Astrocyte (in vitro differentiated cells and primary cell): ENCODE measurements around the gene KDM4F. TPM values are rescaled to one million over a fixed set of nuclear protein-coding genes. Genes with fewer than 3 reads are reported as not detected.
"Not testable (repeated sequence)": the region's sequence is repeated elsewhere in the genome, so short reads cannot be mapped to it uniquely, and the experiment has no call there.

Source experiments
- DNase-seq: peaks from one replicate; pipeline ENCODE4 v3.0.0-alpha.2; 2010; ENCODE audit warnings: low read depth
- FAIRE-seq: peaks from 2 replicates; lab custom pipeline; 2011; peaks lifted over from hg19 to GRCh38; lab: Jason Lieb, UNC
- H2AFZ ChIP-seq: 2 replicates; pipeline ENCODE4 v1.6.0; 2012; ENCODE audit warnings: low read depth, low read length, inconsistent platforms
- H3K27ac ChIP-seq: 2 replicates; pipeline ENCODE4 v1.5.1; 2011; ENCODE audit warnings: low read depth, low read length, inconsistent platforms
- H3K27me3 ChIP-seq: 2 replicates; pipeline ENCODE4 v1.6.0; 2011; ENCODE audit warnings: low read length, inconsistent platforms; ENCODE audit not compliant: insufficient read depth
- H3K36me3 ChIP-seq: 2 replicates; pipeline ENCODE4 v1.5.1; 2011; ENCODE audit warnings: low read length, inconsistent platforms; ENCODE audit not compliant: insufficient read depth
- H3K4me1 ChIP-seq: 2 replicates; pipeline ENCODE4 v1.5.1; 2011; ENCODE audit warnings: low read length, inconsistent platforms; ENCODE audit not compliant: insufficient read depth
- H3K4me2 ChIP-seq: 2 replicates; pipeline ENCODE4 v1.6.0; 2012; ENCODE audit warnings: low read length, inconsistent platforms
- H3K4me3 ChIP-seq: 2 replicates; pipeline ENCODE4 v1.5.1; 2011; ENCODE audit warnings: low read depth, mild to moderate bottlenecking, low read length, inconsistent platforms; ENCODE audit not compliant: insufficient read depth
- H3K79me2 ChIP-seq: 2 replicates; pipeline ENCODE4 v1.6.0; 2012; ENCODE audit warnings: mild to moderate bottlenecking, low read length, inconsistent platforms; ENCODE audit not compliant: insufficient read depth
- H3K9ac ChIP-seq: 2 replicates; pipeline ENCODE4 v1.6.0; 2012; ENCODE audit warnings: mild to moderate bottlenecking, low read length, inconsistent platforms
- H3K9me3 ChIP-seq: 2 replicates; pipeline ENCODE4 v1.5.1; 2012; ENCODE audit warnings: low read depth, mild to moderate bottlenecking, low read length, inconsistent platforms; ENCODE audit not compliant: insufficient read depth
- H4K20me1 ChIP-seq: 2 replicates; pipeline ENCODE4 v1.6.0; 2012; ENCODE audit warnings: low read length, inconsistent platforms; ENCODE audit not compliant: insufficient read depth
- H3K27ac Mint-ChIP-seq: one replicate; pipeline ENCODE4 v1.8.0; 2021; ENCODE audit warnings: mild to moderate bottlenecking, mixed read lengths; ENCODE audit not compliant: unreplicated experiment
- H3K27me3 Mint-ChIP-seq: one replicate; pipeline ENCODE4 v1.8.0; 2021; ENCODE audit warnings: low read depth, mixed read lengths; ENCODE audit not compliant: unreplicated experiment
- H3K36me3 Mint-ChIP-seq: one replicate; pipeline ENCODE4 v1.8.0; 2021; ENCODE audit warnings: low read depth, mixed read lengths; ENCODE audit not compliant: unreplicated experiment
- H3K4me1 Mint-ChIP-seq: one replicate; pipeline ENCODE4 v1.8.0; 2021; ENCODE audit warnings: low read depth, mixed read lengths; ENCODE audit not compliant: unreplicated experiment
- H3K4me3 Mint-ChIP-seq: one replicate; pipeline ENCODE4 v1.8.0; 2021; ENCODE audit warnings: mild to moderate bottlenecking, moderate library complexity, mixed read lengths; ENCODE audit not compliant: unreplicated experiment
- H3K9me3 Mint-ChIP-seq: one replicate; pipeline ENCODE4 v1.8.0; 2021; ENCODE audit warnings: mild to moderate bottlenecking, mixed read lengths; ENCODE audit not compliant: unreplicated experiment
- EZH2 ChIP-seq: IDR thresholded peaks from 2 replicates; pipeline ENCODE4 v1.6.1; 2012; ENCODE audit warnings: mild to moderate bottlenecking, low read length, inconsistent platforms; ENCODE audit not compliant: insufficient read depth
- total RNA-seq: library from RNA; stranded (reverse); gene quantifications from 2 replicates; pipeline ENCODE4 v1.2.1, GENCODE V29; 2021
- TF ChIP-seq, protein P1 (sequence below): IDR thresholded peaks from 2 replicates; pipeline ENCODE4 v1.5.1; 2011; ENCODE audit warnings: low read depth, mild to moderate bottlenecking, inconsistent platforms, low read length, moderate library complexity; ENCODE audit not compliant: insufficient read depth

Gene KDM4F
- total RNA-seq, 1 donor from 2014 or later: not detected

DNA sequence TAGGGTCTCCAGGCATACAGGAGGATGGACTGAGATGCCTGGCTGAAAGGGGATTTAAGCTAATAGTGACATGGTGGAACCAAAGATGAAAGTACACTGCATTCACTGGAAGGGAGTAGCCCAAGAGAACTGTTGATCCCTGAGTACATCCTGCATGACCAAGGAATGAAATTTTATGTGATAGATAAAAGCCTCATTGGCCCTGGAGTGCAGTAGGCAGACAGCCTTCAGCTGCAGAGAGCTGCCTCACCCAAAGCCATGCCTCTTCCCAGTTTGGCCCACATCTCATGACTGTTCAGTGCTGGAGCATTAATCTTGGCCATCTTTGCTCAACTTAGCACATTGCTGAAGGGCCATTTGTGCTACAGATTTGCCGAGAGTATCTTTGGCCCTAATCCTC is 16.2 kb upstream of the KDM4F start:
- no peaks in the 10 kb centered on the region for H3K4me1 ChIP-seq
- no peak for FAIRE-seq

DNA sequence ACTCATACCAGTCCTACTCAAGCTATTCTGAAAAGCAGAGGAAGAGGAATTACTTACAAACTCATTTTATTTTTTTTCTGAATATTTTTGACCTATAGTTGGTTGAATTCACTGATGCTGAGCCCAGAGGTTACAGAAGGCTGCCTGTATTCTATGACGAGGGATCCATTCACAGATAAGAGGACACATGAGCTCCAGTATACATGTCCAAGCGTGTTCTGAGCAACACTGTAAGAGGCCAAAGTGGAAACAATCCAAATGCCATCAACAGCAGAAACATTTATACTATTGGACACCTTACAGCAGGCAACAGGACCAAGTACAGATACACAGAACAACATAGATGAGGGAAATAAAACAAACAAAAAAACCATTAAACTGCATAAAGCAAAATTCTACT is 13.9 kb upstream of the KDM4F start:
- H3K79me2 ChIP-seq: no peaks in the 10 kb centered on the region
- no peak overlapping the region for H2AFZ ChIP-seq
- Mint-ChIP-seq H3K4me1 (no peaks in the 10 kb centered on the region), H3K36me3 (peaks cover 3% of the 10 kb centered on the region), H3K9me3 (peaks cover 5% of the 10 kb centered on the region), H3K27ac (no peak overlapping the region), H3K27me3 (peaks cover 11% of the 10 kb centered on the region), H3K4me3 (no peak overlapping the region)
- FAIRE-seq: no peak
- no peaks in the 10 kb centered on the region for H3K4me1 ChIP-seq
- H3K9ac ChIP-seq: no peak overlapping the region
- H4K20me1 ChIP-seq: no peaks in the 10 kb centered on the region
- H3K9me3 ChIP-seq: no peaks in the 10 kb centered on the region
- TF ChIP-seq, protein P1, sequence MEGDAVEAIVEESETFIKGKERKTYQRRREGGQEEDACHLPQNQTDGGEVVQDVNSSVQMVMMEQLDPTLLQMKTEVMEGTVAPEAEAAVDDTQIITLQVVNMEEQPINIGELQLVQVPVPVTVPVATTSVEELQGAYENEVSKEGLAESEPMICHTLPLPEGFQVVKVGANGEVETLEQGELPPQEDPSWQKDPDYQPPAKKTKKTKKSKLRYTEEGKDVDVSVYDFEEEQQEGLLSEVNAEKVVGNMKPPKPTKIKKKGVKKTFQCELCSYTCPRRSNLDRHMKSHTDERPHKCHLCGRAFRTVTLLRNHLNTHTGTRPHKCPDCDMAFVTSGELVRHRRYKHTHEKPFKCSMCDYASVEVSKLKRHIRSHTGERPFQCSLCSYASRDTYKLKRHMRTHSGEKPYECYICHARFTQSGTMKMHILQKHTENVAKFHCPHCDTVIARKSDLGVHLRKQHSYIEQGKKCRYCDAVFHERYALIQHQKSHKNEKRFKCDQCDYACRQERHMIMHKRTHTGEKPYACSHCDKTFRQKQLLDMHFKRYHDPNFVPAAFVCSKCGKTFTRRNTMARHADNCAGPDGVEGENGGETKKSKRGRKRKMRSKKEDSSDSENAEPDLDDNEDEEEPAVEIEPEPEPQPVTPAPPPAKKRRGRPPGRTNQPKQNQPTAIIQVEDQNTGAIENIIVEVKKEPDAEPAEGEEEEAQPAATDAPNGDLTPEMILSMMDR: no peak
- no peak for TF ChIP-seq EZH2
- no peaks in the 10 kb centered on the region for H3K36me3 ChIP-seq
- H3K4me3 ChIP-seq: no peak overlapping the region
- H3K4me2 ChIP-seq: no peak overlapping the region
- no peak overlapping the region for H3K27ac ChIP-seq
- no peak for DNase-seq
- no peaks in the 10 kb centered on the region for H3K27me3 ChIP-seq

More for the DNA sequence above, 16.2 kb upstream of the KDM4F start:
- TF ChIP-seq EZH2: no peak
- TF ChIP-seq, protein P1: no peak
- peaks cover 12% of the 10 kb centered on the region for H3K27me3 Mint-ChIP-seq
- H3K9me3 Mint-ChIP-seq: peaks cover 2% of the 10 kb centered on the region
- no peak overlapping the region for H3K27ac Mint-ChIP-seq
- Histone ChIP-seq H3K79me2 (no peaks in the 10 kb centered on the region), H4K20me1 (no peaks in the 10 kb centered on the region), H3K9ac (no peak overlapping the region), H3K36me3 (no peaks in the 10 kb centered on the region), H3K4me2 (no peak overlapping the region), H3K9me3 (no peaks in the 10 kb centered on the region), H3K4me3 (no peak overlapping the region), H2AFZ (no peak overlapping the region), H3K27me3 (no peaks in the 10 kb centered on the region), H3K27ac (no peak overlapping the region)
- DNase-seq: no peak
- H3K36me3 Mint-ChIP-seq: peaks cover under 1% of the 10 kb centered on the region
- H3K4me1 Mint-ChIP-seq: no peaks in the 10 kb centered on the region
- no peak overlapping the region for H3K4me3 Mint-ChIP-seq

DNA sequence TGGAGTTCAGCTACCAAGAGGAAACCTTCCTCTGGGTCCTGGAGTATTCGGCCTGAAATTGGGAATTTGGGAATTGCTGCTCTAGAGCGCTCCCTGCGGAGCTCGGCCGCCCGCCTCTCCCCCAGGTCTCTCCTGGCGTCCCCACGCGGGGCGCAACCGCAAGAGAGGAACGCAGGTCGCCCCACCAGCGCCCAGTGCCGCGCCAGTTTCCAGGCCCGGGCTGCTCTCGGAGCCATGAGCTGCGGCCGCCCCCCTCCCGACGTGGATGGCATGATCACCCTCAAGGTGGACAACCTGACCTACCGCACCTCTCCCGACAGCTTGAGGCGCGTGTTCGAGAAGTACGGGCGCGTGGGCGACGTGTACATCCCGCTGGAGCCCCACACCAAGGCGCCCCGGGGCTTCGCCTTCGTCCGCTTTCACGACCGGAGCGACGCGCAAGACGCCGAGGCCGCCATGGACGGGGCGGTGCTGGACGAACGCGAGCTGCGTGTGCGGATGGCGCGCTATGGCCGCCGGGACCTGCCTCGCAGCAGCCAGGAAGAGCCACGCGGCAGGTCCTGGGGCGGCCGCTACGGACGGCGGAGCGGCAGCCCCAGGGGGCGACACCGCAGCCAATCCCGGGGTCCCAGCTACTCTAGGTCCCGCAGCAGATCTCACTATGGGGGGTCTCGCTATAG is 11.7 kb upstream of the KDM4F start:
- peak overlapping the region; percentile 60 for H2AFZ ChIP-seq
- not testable (repeated sequence) for DNase-seq, H3K4me3 Mint-ChIP-seq, H3K27ac ChIP-seq, H3K9me3 Mint-ChIP-seq, H3K9me3 ChIP-seq, H3K27me3 Mint-ChIP-seq, H3K36me3 ChIP-seq, H3K27me3 ChIP-seq, H3K36me3 Mint-ChIP-seq, H3K9ac ChIP-seq, H3K27ac Mint-ChIP-seq, H3K4me1 ChIP-seq, H4K20me1 ChIP-seq, H3K4me1 Mint-ChIP-seq, H3K79me2 ChIP-seq, FAIRE-seq
- peak; percentile 33 for TF ChIP-seq EZH2
- H3K4me2 ChIP-seq: peak overlapping the region; percentile 62
- H3K4me3 ChIP-seq: peak overlapping the region; percentile 5
